ENCODE measurements around the gene POU3F2. TPM values are rescaled to one million over a fixed set of nuclear protein-coding genes. Genes with fewer than 3 reads are reported as not detected.

POU3F2 gene
- polyA plus RNA-seq, 3 donors = not detected

DNA sequence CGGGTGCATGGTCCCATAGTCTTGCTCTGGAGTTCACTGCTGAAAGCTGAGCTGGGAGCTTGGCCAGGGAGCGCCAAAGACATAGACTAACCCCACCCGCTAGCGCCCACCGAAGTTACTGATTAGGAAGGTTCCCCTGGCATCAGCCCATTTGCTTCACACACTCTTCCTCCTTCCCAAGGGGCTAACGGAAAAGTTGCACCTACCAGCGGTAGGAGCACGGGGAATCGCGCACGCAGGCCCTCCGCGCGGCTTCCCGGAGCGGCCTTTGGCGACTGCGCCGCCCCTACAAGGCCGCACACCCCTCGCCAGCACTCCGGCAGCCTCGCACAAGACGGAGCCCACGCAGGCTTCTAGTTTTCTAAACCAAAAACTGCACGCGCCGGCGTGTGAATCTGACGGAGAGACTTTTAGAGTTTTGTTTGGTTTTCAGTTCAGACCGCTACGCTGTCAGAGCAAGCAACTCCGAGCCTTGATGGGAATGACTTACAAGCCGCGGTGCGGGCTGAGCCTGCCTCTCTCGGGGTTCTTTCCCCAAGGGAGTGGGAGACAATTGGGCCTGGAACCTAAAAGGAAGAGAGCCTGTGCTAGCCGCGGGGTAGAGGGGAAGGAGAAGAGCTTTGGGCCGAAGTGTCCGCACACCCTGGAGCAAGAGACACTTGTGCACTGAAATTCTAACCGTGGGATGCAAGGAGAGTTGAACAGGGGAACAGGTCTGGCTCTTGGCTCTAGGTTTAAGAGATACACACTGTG, 891 bp upstream of the POU3F2 start:
- peak overlapping the region; percentile 89 to 98 for H3K4me3 Mint-ChIP-seq
- Histone ChIP-seq H3K36me3 (replicated peaks in 1 of 2; ENCODE audit: control insufficient read depth in 1 of 2, insufficient read depth in 2 of 2, low read length in 2 of 2) (no peaks in the 10 kb centered on the region), H4K20me1 (ENCODE audit: insufficient read depth, low read length) (no peaks in the 10 kb centered on the region), H3K9me3 (replicated peaks in 1 of 2; ENCODE audit: control insufficient read depth in 1 of 2, insufficient read depth in 1 of 2, low read length in 2 of 2) (peaks cover 4 to 52% of the 10 kb centered on the region in 2 donors), H3K4me2 (replicated peaks; ENCODE audit: extremely low read depth, low read length, poor library complexity, severe bottlenecking) (peak overlapping the region; percentile 96), H2AFZ (ENCODE audit: insufficient read depth, low read depth, low read length, poor library complexity, severe bottlenecking) (peak overlapping the region; percentile 67), H3K4me1 (ENCODE audit: control insufficient read depth in 1 of 2, insufficient read depth in 2 of 2, low read length in 2 of 2) (peaks cover 28 to 38% of the 10 kb centered on the region in 2 donors), H3K9ac (ENCODE audit: insufficient read depth, low read length, poor library complexity, severe bottlenecking) (no peak overlapping the region), H3K27me3 (ENCODE audit: control insufficient read depth in 2 of 2, insufficient read depth in 2 of 2, low read length in 2 of 2) (peaks cover 83 to 97% of the 10 kb centered on the region in 2 donors), H3K79me2 (ENCODE audit: insufficient read depth, low read length) (no peaks in the 10 kb centered on the region), H3K27ac (ENCODE audit: low read depth in 1 of 2, low read length in 2 of 2) (no peak overlapping the region), H3K4me3 (replicated peaks in 1 of 3; ENCODE audit: low read depth in 2 of 3, low read length in 3 of 3) (peak overlapping the region; percentile 47 to 76 (median 51))
- H3K36me3 Mint-ChIP-seq = peaks cover 6 to 15% of the 10 kb centered on the region in 2 donors
- WGBS (ENCODE audit: insufficient coverage) = under 1% methylated on average over 41 of the region's 42 CpGs
- intact Hi-C loops (cut with micrococcal nuclease) = no loop called here
- H3K9me3 Mint-ChIP-seq = peaks cover 0 to 41% (median 19%) of the 10 kb centered on the region in 7 donors
- TF ChIP-seq, protein P1, sequence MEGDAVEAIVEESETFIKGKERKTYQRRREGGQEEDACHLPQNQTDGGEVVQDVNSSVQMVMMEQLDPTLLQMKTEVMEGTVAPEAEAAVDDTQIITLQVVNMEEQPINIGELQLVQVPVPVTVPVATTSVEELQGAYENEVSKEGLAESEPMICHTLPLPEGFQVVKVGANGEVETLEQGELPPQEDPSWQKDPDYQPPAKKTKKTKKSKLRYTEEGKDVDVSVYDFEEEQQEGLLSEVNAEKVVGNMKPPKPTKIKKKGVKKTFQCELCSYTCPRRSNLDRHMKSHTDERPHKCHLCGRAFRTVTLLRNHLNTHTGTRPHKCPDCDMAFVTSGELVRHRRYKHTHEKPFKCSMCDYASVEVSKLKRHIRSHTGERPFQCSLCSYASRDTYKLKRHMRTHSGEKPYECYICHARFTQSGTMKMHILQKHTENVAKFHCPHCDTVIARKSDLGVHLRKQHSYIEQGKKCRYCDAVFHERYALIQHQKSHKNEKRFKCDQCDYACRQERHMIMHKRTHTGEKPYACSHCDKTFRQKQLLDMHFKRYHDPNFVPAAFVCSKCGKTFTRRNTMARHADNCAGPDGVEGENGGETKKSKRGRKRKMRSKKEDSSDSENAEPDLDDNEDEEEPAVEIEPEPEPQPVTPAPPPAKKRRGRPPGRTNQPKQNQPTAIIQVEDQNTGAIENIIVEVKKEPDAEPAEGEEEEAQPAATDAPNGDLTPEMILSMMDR (IDR thresholded peaks at IDR 0.05) = no peak
- H3K27me3 Mint-ChIP-seq (ENCODE audit: low read depth in 3 of 3) = peaks cover 92 to 98% (median 97%) of the 10 kb centered on the region in 3 donors
- DNase-seq = no peak
- H3K4me1 Mint-ChIP-seq = peaks cover 40% of the 10 kb centered on the region
- peak overlapping the region in 1 of 7 donors; percentile 42 for H3K27ac Mint-ChIP-seq

DNA sequence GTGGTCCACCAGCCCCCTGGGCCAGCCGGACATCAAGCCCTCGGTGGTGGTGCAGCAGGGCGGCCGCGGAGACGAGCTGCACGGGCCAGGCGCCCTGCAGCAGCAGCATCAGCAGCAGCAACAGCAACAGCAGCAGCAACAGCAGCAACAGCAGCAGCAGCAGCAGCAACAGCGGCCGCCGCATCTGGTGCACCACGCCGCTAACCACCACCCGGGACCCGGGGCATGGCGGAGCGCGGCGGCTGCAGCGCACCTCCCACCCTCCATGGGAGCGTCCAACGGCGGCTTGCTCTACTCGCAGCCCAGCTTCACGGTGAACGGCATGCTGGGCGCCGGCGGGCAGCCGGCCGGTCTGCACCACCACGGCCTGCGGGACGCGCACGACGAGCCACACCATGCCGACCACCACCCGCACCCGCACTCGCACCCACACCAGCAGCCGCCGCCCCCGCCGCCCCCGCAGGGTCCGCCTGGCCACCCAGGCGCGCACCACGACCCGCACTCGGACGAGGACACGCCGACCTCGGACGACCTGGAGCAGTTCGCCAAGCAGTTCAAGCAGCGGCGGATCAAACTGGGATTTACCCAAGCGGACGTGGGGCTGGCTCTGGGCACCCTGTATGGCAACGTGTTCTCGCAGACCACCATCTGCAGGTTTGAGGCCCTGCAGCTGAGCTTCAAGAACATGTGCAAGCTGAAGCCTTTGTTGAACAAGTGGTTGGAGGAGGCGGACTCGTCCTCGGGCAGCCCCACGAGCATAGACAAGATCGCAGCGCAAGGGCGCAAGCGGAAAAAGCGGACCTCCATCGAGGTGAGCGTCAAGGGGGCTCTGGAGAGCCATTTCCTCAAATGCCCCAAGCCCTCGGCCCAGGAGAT, 1.0 kb downstream of the POU3F2 start:
- intact Hi-C loops (cut with micrococcal nuclease) = loop anchor here in 1 of 2 donors (5.0 kb wide), 1 partner anchor 1333 kb away; no protein-coding TSS in a partner anchor
- Mint-ChIP-seq H3K4me3 (peak overlapping the region; percentile 9 to 88), H3K9me3 (peaks cover 0 to 36% (median 19%) of the 10 kb centered on the region in 7 donors), H3K36me3 (peaks cover 6 to 17% of the 10 kb centered on the region in 2 donors), H3K27ac (no peak overlapping the region), H3K4me1 (peaks cover 39% of the 10 kb centered on the region), H3K27me3 (ENCODE audit: low read depth in 3 of 3) (peaks cover 91 to 97% (median 93%) of the 10 kb centered on the region in 3 donors)
- Histone ChIP-seq H3K4me2 (replicated peaks; ENCODE audit: extremely low read depth, low read length, poor library complexity, severe bottlenecking) (peak overlapping the region; percentile 96), H3K27ac (ENCODE audit: low read depth in 1 of 2, low read length in 2 of 2) (no peak overlapping the region), H3K27me3 (ENCODE audit: control insufficient read depth in 2 of 2, insufficient read depth in 2 of 2, low read length in 2 of 2) (peaks cover 85 to 98% of the 10 kb centered on the region in 2 donors), H3K9me3 (replicated peaks in 1 of 2; ENCODE audit: control insufficient read depth in 1 of 2, insufficient read depth in 1 of 2, low read length in 2 of 2) (peaks cover 4 to 47% of the 10 kb centered on the region in 2 donors), H3K36me3 (replicated peaks in 1 of 2; ENCODE audit: control insufficient read depth in 1 of 2, insufficient read depth in 2 of 2, low read length in 2 of 2) (no peaks in the 10 kb centered on the region), H3K4me1 (ENCODE audit: control insufficient read depth in 1 of 2, insufficient read depth in 2 of 2, low read length in 2 of 2) (peaks cover 28 to 38% of the 10 kb centered on the region in 2 donors), H3K79me2 (ENCODE audit: insufficient read depth, low read length) (no peaks in the 10 kb centered on the region), H3K4me3 (replicated peaks in 1 of 3; ENCODE audit: low read depth in 2 of 3, low read length in 3 of 3) (peak overlapping the region in 1 of 3 experiments; percentile 76), H4K20me1 (ENCODE audit: insufficient read depth, low read length) (no peaks in the 10 kb centered on the region), H2AFZ (ENCODE audit: insufficient read depth, low read depth, low read length, poor library complexity, severe bottlenecking) (no peak overlapping the region), H3K9ac (ENCODE audit: insufficient read depth, low read length, poor library complexity, severe bottlenecking) (no peak overlapping the region)
- TF ChIP-seq, protein P1 (IDR thresholded peaks at IDR 0.05) = no peak
- DNase-seq = no peak
- 4% methylated on average over 75 of the region's 76 CpGs for WGBS (ENCODE audit: insufficient coverage)

Measured in CD14-positive monocyte (primary cell).